ENCODE measurements around the gene AMBRA1. TPM values are rescaled to one million over a fixed set of nuclear protein-coding genes. Genes with fewer than 3 reads are reported as not detected.
"Not testable (repeated sequence)": the region's sequence is repeated elsewhere in the genome, so short reads cannot be mapped to it uniquely, and the experiment has no call there.

The AMBRA1 gene
- polyA plus RNA-seq, 3 donors = 24.6 to 27.7 (median 24.8) TPM

GRCh38 chr11:46383404-46383758, 210.4 kb downstream of the AMBRA1 start:
- DNase-seq (ENCODE audit: extremely low read depth in 1 of 11, low read depth in 9 of 11, low spot score in 4 of 11) = no peak

DNA sequence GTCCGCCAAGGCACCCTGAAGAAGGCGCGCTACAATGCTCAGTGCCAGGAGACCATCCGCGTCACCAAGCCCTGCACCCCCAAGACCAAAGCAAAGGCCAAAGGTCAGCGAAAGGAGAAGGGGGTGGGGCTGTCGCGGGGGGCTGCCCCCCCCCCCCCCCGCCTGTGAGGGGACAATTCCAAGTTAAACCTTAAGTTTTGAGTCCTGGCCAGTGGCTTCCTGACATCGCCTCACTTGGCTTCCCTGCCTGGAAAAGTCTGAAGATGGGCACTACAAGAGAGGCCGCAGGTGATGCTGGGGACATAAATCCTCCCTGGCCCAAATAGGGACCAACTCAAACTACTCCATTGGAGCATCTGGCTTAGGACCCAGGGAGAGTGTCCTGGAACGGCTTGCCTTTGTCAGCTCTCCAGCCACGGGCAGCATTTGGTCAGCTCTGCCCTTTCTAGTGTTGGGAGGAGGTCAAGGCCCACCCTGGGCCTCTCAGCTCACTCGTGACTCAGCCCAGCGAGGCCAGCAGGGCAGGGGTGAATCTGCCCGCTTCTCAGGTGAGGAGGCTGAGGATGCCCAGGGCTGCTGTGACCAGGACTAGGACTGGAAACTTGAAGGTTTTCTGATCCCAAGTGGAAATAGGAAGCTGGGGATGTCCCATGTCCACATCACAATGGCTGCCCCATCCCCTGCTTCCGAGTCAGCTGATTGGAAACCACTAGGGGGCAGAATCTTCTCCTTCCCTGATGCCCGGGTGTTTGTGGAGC, 211.0 kb downstream of the AMBRA1 start:
- DNase-seq (ENCODE audit: extremely low read depth in 1 of 11, low read depth in 9 of 11, low spot score in 4 of 11) = no peak

DNA sequence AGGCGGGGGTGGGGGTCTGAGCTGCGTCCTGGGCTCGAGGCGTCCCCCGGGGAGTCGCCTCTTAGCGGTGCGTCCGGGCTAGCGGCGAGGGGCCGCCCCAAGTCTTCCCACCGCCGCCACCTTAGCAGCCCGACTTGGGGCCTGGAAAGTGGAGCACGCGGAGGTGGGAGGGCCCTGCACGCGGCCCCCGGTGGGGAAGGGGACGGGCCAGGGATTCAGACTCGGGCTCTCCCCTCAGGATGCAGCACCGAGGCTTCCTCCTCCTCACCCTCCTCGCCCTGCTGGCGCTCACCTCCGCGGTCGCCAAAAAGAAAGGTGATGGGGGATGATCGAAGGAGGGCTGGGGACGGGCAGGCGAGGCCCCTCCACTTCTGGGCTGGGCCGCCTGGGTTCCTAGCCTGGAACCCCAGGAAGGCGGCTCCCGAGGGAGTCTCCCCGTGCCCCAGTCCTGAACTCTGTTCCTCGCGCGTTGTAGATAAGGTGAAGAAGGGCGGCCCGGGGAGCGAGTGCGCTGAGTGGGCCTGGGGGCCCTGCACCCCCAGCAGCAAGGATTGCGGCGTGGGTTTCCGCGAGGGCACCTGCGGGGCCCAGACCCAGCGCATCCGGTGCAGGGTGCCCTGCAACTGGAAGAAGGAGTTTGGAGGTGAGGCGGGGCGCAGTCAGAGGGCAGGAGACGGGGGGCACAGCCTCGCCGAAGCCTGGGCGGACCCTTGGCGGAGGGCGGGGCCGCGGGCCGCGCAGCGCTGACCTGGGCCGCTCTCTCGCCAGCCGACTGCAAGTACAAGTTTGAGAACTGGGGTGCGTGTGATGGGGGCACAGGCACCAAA, 211.8 kb downstream of the AMBRA1 start:
- DNase-seq (ENCODE audit: extremely low read depth in 1 of 11, low read depth in 9 of 11, low spot score in 4 of 11) = no peak

DNA sequence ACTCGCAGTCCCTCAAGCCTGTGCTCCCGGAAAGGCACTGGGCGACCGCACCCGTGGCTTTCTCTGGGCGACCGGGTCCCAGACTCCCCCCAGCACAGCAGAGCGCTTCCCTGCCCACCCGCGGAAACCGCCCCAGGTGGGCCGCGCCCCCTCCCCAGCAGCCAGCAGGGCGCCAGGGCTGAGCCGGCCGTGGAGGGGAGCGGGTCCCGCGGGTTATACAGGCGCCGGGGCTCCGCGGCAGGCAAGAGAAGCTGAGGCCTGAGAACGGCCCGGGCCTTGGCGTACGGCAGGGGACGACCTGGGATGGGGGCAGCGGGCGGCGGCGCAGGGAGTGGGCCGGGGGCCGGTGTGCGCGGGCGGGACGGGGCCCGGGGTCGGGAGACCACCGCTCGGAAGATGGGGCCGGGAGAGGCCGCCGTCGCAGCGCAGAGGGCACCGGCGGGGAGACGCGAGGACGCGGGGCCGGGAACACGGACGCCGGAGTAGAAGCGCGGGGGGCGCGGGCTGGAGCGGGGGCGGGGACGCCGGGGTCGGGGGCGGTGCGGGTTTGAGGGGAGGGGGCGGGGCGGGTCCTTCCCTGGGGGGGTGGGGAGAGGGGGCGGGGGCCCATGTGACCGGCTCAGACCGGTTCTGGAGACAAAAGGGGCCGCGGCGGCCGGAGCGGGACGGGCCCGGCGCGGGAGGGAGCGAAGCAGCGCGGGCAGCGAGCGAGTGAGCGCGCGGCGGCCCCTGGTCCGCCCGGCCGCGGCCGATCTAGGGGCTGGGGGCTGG, 212.6 kb downstream of the AMBRA1 start, which contains the start of gene MDK:
MDK (plus strand) TSS at position 622 of the 771 bp plus-strand sequence. CDS start 389 bp downstream, outside the sequence.
- no peak for DNase-seq (ENCODE audit: extremely low read depth in 1 of 11, low read depth in 9 of 11, low spot score in 4 of 11)

GRCh38 chr11:46380340-46381047, 213.3 kb downstream of the AMBRA1 start:
- no peak for DNase-seq (ENCODE audit: extremely low read depth in 1 of 11, low read depth in 9 of 11, low spot score in 4 of 11)

DNA sequence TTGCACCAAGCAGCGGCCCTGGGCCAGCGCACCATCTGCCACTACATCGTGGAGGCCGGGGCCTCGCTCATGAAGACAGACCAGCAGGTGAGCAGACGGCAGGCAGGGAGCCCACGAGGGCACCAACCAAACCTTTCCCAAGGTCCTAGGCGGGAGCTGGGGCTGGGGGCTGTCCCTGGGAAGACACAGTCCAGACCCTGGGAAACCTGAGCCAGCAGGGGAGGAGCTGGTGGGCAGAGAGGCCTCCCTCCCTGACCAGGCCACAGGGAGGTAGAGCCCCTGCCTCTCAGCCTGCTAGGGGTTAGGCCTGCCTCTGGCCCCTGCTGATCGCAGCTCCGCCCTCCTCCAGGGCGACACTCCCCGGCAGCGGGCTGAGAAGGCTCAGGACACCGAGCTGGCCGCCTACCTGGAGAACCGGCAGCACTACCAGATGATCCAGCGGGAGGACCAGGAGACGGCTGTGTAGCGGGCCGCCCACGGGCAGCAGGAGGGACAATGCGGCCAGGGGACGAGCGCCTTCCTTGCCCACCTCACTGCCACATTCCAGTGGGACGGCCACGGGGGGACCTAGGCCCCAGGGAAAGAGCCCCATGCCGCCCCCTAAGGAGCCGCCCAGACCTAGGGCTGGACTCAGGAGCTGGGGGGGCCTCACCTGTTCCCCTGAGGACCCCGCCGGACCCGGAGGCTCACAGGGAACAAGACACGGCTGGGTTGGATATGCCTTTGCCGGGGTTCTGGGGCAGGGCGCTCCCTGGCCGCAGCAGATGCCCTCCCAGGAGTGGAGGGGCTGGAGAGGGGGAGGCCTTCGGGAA, 214.1 kb downstream of the AMBRA1 start:
- peak in 3 of 11 donors; percentile 67 to 80 (median 77) for DNase-seq (ENCODE audit: extremely low read depth in 1 of 11, low read depth in 9 of 11, low spot score in 4 of 11)

DNA sequence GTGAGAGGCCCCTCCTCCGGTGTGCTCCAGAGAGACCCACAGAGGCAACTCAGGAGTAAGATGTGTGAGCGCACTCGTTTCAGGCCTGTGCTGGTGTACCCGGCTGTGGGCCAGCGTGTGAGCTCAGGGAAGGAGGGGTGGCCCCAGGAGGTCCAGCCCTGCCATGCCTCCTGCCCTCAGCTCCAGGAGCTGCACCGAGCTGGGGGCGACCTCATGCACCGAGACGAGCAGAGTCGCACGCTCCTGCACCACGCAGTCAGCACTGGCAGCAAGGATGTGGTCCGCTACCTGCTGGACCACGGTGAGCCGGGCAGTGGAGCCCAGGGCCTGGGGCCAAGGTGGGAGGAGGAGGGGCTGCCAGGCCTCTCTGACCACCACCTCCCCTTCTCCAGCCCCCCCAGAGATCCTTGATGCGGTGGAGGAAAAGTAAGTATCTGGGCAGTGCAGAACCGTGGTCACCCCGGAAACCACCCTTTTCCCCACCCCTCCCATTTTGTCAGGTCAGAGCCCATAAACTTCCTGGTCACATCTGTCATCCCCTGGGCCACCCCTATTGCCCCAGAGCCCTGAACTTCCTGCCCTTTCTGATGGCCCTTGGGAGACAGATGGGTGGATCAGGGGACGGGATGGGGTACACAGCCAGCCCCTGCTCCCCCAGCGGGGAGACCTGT, 214.9 kb downstream of the AMBRA1 start:
- DNase-seq (ENCODE audit: extremely low read depth in 1 of 11, low read depth in 9 of 11, low spot score in 4 of 11) = no peak

- no peak for DNase-seq (ENCODE audit: extremely low read depth in 1 of 11, low read depth in 9 of 11, low spot score in 4 of 11)
Observed at GRCh38 chr11:46378296-46378695, 215.5 kb downstream of the AMBRA1 start.

- DNase-seq (ENCODE audit: extremely low read depth in 1 of 11, low read depth in 9 of 11, low spot score in 4 of 11) = no peak
Observed at GRCh38 chr11:46377831-46378230, 216.0 kb downstream of the AMBRA1 start.

- DNase-seq (ENCODE audit: extremely low read depth in 1 of 11, low read depth in 9 of 11, low spot score in 4 of 11) = no peak
Observed at GRCh38 chr11:46377290-46377689, 216.5 kb downstream of the AMBRA1 start.

- no peak for DNase-seq (ENCODE audit: extremely low read depth in 1 of 11, low read depth in 9 of 11, low spot score in 4 of 11)
Observed at GRCh38 chr11:46376258-46377050, 217.4 kb downstream of the AMBRA1 start.

- no peak for DNase-seq (ENCODE audit: extremely low read depth in 1 of 11, low read depth in 9 of 11, low spot score in 4 of 11)
Observed at GRCh38 chr11:46375392-46376101, 218.3 kb downstream of the AMBRA1 start.

GRCh38 chr11:46374815-46375214, 219.0 kb downstream of the AMBRA1 start:
- DNase-seq (ENCODE audit: extremely low read depth in 1 of 11, low read depth in 9 of 11, low spot score in 4 of 11) = no peak

DNA sequence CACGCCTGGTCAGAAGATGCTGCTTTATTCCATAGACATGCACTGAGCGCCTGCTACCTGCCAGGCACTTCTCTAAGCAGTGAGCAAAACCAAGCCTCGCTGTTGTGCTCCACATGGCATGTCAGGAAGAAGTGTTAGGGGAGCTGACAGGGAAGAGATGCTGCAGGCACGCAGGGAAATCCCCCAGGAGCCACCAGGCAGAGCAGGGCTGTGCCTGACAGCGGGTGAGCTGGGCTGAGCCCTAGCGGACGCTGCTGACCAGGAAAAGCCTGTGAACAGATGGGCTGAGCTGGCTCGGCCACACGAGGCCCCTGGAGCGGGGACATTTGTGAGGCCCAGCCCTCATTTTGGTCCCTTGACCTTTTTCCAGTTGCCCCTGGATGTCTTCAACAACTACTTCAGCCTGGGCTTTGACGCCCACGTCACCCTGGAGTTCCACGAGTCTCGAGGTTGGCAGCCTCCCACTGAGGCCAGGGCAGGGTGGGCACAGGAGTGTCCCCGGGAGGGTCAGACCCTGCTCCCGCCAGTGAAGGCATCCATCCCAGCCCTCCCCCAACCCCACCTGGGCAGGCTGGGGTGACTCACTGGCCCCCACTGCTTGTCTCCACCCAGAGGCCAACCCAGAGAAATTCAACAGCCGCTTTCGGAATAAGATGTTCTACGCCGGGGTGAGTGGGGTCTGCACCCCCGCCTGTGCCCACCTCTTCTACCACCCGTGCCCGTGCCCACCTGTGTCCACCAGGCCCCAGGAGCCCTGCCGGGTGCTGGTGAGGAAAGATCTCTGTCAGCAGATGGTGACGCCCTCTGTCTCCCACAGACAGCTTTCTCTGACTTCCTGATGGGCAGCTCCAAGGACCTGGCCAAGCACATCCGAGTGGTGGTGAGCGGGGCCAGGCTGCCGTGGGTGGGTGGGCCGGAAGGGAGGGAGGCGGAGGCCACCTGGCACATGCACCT, 219.8 kb downstream of the AMBRA1 start:
- DNase-seq (ENCODE audit: extremely low read depth in 1 of 11, low read depth in 9 of 11, low spot score in 4 of 11) = no peak

- not testable (repeated sequence) for DNase-seq (ENCODE audit: extremely low read depth in 1 of 11, low read depth in 9 of 11, low spot score in 4 of 11)
Observed at GRCh38 chr11:46372501-46372900, 221.3 kb downstream of the AMBRA1 start.
